CD4-positive, alpha-beta T cell (primary cell): ENCODE measurements around the gene FGFBP2. TPM values are rescaled to one million over a fixed set of nuclear protein-coding genes. Genes with fewer than 3 reads are reported as not detected.

Experiments
- ATAC-seq: fragments of 200-7000 bp; cut with Tn5 transposase; one replicate; pipeline ENCODE4 v1.10.0; 2022; ENCODE audit warnings: mild to moderate bottlenecking; ENCODE audit not compliant: poor library complexity
- CTCF ChIA-PET: fragments of 350-600 bp; sonication (Branson Sonifier 250); formaldehyde crosslinking; loops from one replicate; lab custom pipeline; 2021; ENCODE audit warnings: antibody characterized with exemption, inconsistent platforms; lab: Charles Lee
- POLR2A ChIA-PET: fragments of 350-600 bp; sonication (Branson Sonifier 250); formaldehyde crosslinking; loops from one replicate; lab custom pipeline; 2021; ENCODE audit warnings: antibody characterized with exemption, inconsistent platforms; lab: Charles Lee
- DNase-seq, 14 experiments: peaks; one replicate each; pipeline ENCODE4 v3.0.0-alpha.2; 2013 to 2020; ENCODE audit warnings: mixed read lengths in 2 of 14
- H3K27ac ChIP-seq, 2 donors: one replicate each; pipeline versions ENCODE4 v1.5.1 to v1.7.0; 2013; ENCODE audit warnings: low read length in 2 of 2, low read depth in 1 of 2, mild to moderate bottlenecking in 1 of 2
- H3K27me3 ChIP-seq, 2 experiments: 1 replicate in 1 of 2; 2 replicates in 1 of 2; pipeline versions ENCODE4 v1.6.1 to v1.7.0; 2013; ENCODE audit warnings: low read length in 2 of 2, control low read depth in 1 of 2, mild to moderate bottlenecking in 1 of 2, moderate library complexity in 1 of 2; ENCODE audit not compliant: insufficient read depth in 2 of 2, control insufficient read depth in 1 of 2
- H3K36me3 ChIP-seq: one replicate; pipeline ENCODE4 v1.6.1; 2013; ENCODE audit warnings: low read length, control low read depth; ENCODE audit not compliant: insufficient read depth
- H3K4me1 ChIP-seq: one replicate; pipeline ENCODE4 v1.6.1; 2013; ENCODE audit warnings: low read length, control low read depth; ENCODE audit not compliant: insufficient read depth
- H3K4me3 ChIP-seq: one replicate; pipeline ENCODE4 v1.5.1; 2013; ENCODE audit warnings: mild to moderate bottlenecking, low read length, moderate library complexity
- H3K9me3 ChIP-seq, 2 experiments: 1 replicate in 1 of 2; 2 replicates in 1 of 2; pipeline versions ENCODE4 v1.6.1 to v1.7.0; 2013; ENCODE audit warnings: low read length in 2 of 2, mild to moderate bottlenecking in 2 of 2, control low read depth in 1 of 2, moderate library complexity in 1 of 2; ENCODE audit not compliant: control insufficient read depth in 1 of 2, insufficient read depth in 1 of 2
- H3K27ac Mint-ChIP-seq: one replicate; pipeline ENCODE4 v1.8.0; 2020; ENCODE audit warnings: mixed read lengths
- H3K27me3 Mint-ChIP-seq: one replicate; pipeline ENCODE4 v1.8.0; 2021; ENCODE audit warnings: mixed read lengths
- H3K36me3 Mint-ChIP-seq: one replicate; pipeline ENCODE4 v1.8.0; 2021; ENCODE audit warnings: low read depth, mixed read lengths
- H3K4me1 Mint-ChIP-seq: one replicate; pipeline ENCODE4 v1.8.0; 2021; ENCODE audit warnings: low read depth, mixed read lengths
- H3K4me3 Mint-ChIP-seq: one replicate; pipeline ENCODE4 v1.8.0; 2020; ENCODE audit warnings: mild to moderate bottlenecking, mixed read lengths
- H3K9me3 Mint-ChIP-seq: one replicate; pipeline ENCODE4 v1.8.0; 2020; ENCODE audit warnings: mixed read lengths
- intact Hi-C, 2 experiments: fragments of 100-400 bp; cut with DNase I in 1 of 2; cut with micrococcal nuclease in 1 of 2; formaldehyde crosslinking; loops; one replicate each; pipeline versions ENCODE4 v1.15.1 to v1.9.0; 2023 to 2025; cut with DNase I, micrococcal nuclease
- total RNA-seq, 174 experiments: library from RNA in 2 of 174; stranded (reverse) in 2 of 174; gene quantifications; one replicate each; pipeline ENCODE4 v1.2.3 and lab custom pipeline; 2021 to 2026
- TF ChIP-seq, protein P1 (sequence below): fragments of 200-600 bp; IDR thresholded peaks from one replicate; pipeline ENCODE4 v1.8.0; 2022; ENCODE audit warnings: antibody characterized with exemption, mild to moderate bottlenecking

FGFBP2 gene
- total RNA-seq, 2 experiments from 2014 or later: 1.3 to 1.7 TPM

DNA sequence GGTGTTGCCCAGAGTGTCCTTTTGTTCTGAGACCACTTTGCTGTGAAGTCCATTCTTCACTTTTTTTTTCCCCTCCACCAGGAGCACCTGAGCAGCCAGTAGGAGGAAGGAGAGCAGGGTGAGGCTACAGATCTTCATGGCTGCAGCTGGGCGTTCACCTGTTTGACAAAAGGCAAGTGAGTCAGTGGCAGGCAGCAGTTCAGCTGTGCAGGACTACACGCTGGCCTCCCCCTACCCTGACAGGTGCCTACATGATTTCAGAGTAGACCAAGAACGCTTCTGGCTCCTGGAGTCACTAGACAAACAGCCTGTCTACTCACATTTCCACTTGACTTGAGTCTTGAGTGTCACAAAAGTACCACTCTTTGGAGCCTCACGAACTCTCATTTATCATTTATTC is 26.5 kb downstream of the FGFBP2 start:
- Mint-ChIP-seq H3K36me3 (no peaks in the 10 kb centered on the region), H3K27me3 (peaks cover 22% of the 10 kb centered on the region), H3K4me1 (no peaks in the 10 kb centered on the region), H3K4me3 (no peak overlapping the region), H3K9me3 (no peaks in the 10 kb centered on the region), H3K27ac (no peak overlapping the region)
- H3K27me3 ChIP-seq: no peaks in the 10 kb centered on the region
- H3K4me3 ChIP-seq: no peak overlapping the region
- intact Hi-C loops: no loop called here
- H3K9me3 ChIP-seq: no peaks in the 10 kb centered on the region
- ATAC-seq (no peak), DNase-seq (no peak)
- ChIA-PET CTCF (no interaction called here), POLR2A (no interaction called here)
- no peak overlapping the region for H3K27ac ChIP-seq
- TF ChIP-seq, protein P1, sequence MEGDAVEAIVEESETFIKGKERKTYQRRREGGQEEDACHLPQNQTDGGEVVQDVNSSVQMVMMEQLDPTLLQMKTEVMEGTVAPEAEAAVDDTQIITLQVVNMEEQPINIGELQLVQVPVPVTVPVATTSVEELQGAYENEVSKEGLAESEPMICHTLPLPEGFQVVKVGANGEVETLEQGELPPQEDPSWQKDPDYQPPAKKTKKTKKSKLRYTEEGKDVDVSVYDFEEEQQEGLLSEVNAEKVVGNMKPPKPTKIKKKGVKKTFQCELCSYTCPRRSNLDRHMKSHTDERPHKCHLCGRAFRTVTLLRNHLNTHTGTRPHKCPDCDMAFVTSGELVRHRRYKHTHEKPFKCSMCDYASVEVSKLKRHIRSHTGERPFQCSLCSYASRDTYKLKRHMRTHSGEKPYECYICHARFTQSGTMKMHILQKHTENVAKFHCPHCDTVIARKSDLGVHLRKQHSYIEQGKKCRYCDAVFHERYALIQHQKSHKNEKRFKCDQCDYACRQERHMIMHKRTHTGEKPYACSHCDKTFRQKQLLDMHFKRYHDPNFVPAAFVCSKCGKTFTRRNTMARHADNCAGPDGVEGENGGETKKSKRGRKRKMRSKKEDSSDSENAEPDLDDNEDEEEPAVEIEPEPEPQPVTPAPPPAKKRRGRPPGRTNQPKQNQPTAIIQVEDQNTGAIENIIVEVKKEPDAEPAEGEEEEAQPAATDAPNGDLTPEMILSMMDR: no peak
- no peaks in the 10 kb centered on the region for H3K4me1 ChIP-seq
- H3K36me3 ChIP-seq: no peaks in the 10 kb centered on the region

DNA sequence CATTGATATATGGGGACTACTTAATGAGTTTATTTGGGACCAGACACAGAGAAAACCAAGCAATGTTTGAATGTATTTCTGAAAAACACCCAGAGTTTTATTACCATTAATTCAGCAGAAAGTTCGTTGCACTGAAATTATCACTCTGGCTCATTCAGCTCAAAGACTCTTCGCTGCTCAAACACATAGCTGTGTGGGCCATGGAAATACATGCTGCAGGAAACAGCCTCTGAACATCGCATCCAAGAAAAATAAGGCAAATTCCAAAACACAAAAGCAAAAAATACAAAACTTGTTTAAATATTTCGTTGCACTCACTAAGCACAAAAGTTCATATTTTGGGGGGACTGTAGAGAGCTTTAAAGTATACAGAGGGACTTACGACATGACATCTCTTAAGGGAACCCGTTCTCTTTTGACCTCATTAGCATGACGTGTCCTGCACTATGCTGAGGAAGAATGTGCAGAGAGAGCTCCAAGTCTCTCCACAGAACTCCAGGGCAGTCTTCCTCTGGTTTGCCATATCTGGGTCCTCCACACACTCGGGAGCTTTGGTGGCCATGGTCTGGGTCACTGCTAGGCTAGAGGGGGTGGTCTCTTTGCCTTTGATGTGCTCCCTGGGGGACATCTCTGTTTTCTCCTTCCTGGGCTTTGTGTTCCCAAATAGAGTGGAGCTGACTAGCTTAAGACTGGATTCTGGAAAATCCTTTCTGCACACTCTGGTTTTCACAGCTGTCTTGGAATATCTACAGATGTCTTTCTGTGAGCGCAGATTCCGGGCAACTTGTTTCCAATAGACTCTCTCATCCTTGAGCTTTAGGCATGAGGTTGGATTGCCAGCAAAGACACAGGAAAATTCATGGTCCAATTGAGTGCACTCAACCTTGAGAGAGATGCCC is 27.2 kb downstream of the FGFBP2 start:
- Mint-ChIP-seq H3K4me1 (no peaks in the 10 kb centered on the region), H3K36me3 (no peaks in the 10 kb centered on the region), H3K9me3 (no peaks in the 10 kb centered on the region), H3K4me3 (no peak overlapping the region), H3K27me3 (peaks cover 22% of the 10 kb centered on the region), H3K27ac (no peak overlapping the region)
- TF ChIP-seq, protein P1: no peak
- H3K36me3 ChIP-seq: no peaks in the 10 kb centered on the region
- no peak overlapping the region for H3K27ac ChIP-seq
- H3K4me1 ChIP-seq: no peaks in the 10 kb centered on the region
- no peaks in the 10 kb centered on the region for H3K27me3 ChIP-seq
- H3K4me3 ChIP-seq: no peak overlapping the region
- no peak for DNase-seq
- H3K9me3 ChIP-seq: no peaks in the 10 kb centered on the region
- no peak for ATAC-seq
- intact Hi-C loops: no loop called here
- ChIA-PET CTCF (no interaction called here), POLR2A (no interaction called here)

DNA sequence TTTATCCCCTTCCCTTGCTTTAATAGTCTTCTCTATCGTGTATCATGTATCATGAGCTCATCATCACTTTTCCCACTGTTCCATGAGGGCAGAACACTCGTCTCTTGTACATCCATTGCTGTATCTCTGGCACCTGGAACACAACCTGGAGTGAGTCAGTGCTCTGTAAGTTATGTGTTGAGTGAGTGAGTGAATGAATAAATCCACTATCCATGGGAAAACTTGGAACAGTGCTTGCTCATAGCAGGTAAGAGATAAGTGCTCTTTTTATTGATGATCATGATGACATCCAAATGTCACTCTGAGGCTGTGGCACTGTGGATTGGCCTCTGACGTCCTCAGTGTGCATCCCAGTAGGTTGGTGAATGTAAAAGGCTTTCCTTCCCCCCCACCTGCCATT is 28.7 kb downstream of the FGFBP2 start:
- TF ChIP-seq, protein P1: no peak
- Mint-ChIP-seq H3K36me3 (no peaks in the 10 kb centered on the region), H3K27me3 (peaks cover 22% of the 10 kb centered on the region), H3K9me3 (no peaks in the 10 kb centered on the region), H3K4me1 (no peaks in the 10 kb centered on the region), H3K4me3 (no peak overlapping the region), H3K27ac (no peak overlapping the region)
- no peaks in the 10 kb centered on the region for H3K36me3 ChIP-seq
- H3K4me3 ChIP-seq: no peak overlapping the region
- no peak overlapping the region for H3K27ac ChIP-seq
- DNase-seq (no peak), ATAC-seq (no peak)
- intact Hi-C loops: no loop called here
- no peaks in the 10 kb centered on the region for H3K4me1 ChIP-seq
- ChIA-PET POLR2A (interaction anchor here (0.6 kb wide), 1 partner anchor 50 kb away, joined by 4 read pairs; no protein-coding TSS in a partner anchor), CTCF (interaction anchor here (0.5 kb wide), 1 partner anchor 73 kb away, joined by 3 read pairs; no protein-coding TSS in a partner anchor)
- no peaks in the 10 kb centered on the region for H3K27me3 ChIP-seq
- H3K9me3 ChIP-seq: no peaks in the 10 kb centered on the region
